Occipital lobe (tissue), 2 donors: Measurements from ENCODE around the gene FAM111B. TPM values are rescaled to one million over a fixed set of nuclear protein-coding genes. Genes with fewer than 3 reads are reported as not detected.
"Not testable (repeated sequence)": the region's sequence is repeated elsewhere in the genome, so short reads cannot be mapped to it uniquely, and the experiment has no call there.

Experiments
- DNase-seq: peaks from one replicate; lab custom pipeline; 2025; lab: John Stamatoyannopoulos, UW
- total RNA-seq: library from RNA; depleted of rRNA; stranded (reverse); fragments of >200 nt; gene quantifications from one replicate; pipeline ENCODE4 v1.2.3, GENCODE V29; 2014

Gene FAM111B
- total RNA-seq, 1 donor from 2014 or later, result 3.9 TPM

- DNase-seq, result no peak
Measured at GRCh38 chr11:59097113-59097708, 9.8 kb upstream of the FAM111B start.

DNA sequence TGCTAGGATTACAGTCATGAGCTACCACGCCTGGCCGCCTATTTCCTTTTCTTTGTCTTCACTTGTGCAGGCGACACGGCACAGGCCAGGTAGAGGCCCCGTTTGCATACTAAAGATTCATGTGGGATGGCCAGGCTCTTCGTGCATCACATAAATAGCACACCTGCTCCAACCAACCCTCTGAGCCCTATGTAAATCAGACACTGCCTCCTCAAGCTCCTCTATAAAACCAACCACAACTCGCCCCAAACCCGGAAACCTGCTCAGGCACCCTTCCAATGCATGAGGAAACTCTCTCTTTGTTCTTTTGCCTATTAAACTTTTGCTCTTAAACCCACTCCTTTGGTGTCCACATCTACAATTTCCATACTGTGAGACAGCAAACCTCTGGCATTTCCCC lies 9.1 kb upstream of the FAM111B start:
- DNase-seq, result not testable (repeated sequence)

- no peak for DNase-seq
Measured at GRCh38 chr11:59102259-59102765, 4.7 kb upstream of the FAM111B start.

GRCh38 chr11:59107721-59108120 lies 684 bp downstream of the FAM111B start:
- not testable (repeated sequence) for DNase-seq

GRCh38 chr11:59112494-59112893 lies 5.5 kb downstream of the FAM111B start:
- DNase-seq, result no peak

- no peak for DNase-seq
Measured at GRCh38 chr11:59114344-59114743, 7.3 kb downstream of the FAM111B start.

DNA sequence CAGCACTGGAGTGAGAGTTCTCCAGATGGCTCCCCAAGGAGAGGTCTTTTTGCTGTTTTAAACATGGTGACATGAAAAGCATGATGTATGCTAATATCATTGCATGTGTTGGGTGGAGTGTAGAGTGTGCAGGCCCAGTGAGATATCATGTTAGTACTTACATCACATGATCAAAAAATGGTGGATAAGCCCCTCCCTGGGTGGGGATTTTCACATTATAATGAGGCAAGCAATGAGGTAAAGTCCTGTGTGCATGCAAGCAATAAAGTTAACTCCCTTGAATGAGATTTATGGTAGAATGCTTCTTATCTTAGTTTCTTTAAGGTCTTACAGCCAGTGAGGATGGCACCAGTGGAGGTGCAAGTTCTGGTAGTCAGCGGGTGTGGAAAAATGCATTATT lies 8.5 kb downstream of the FAM111B start:
- DNase-seq, result no peak

- DNase-seq, result no peak
Measured at GRCh38 chr11:59117774-59118173, 10.7 kb downstream of the FAM111B start.

DNA sequence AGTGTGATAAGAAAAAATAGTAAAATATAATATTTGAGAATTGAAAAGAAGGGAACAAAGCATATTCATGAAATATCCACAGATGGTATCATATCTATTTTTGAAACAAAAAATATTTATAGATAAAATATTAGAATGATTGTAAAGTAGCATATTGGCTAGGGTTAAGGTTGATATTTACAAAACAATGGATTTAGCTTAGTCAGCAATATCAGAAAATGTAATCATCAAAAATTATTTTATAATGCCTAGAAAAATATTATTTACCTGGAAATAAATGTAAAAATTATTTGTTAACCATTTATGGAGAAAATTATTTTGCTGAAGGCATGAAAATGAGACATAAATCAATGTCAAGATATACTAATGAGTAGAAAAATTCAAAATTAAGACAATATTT lies 12.8 kb downstream of the FAM111B start:
- no peak for DNase-seq

DNA sequence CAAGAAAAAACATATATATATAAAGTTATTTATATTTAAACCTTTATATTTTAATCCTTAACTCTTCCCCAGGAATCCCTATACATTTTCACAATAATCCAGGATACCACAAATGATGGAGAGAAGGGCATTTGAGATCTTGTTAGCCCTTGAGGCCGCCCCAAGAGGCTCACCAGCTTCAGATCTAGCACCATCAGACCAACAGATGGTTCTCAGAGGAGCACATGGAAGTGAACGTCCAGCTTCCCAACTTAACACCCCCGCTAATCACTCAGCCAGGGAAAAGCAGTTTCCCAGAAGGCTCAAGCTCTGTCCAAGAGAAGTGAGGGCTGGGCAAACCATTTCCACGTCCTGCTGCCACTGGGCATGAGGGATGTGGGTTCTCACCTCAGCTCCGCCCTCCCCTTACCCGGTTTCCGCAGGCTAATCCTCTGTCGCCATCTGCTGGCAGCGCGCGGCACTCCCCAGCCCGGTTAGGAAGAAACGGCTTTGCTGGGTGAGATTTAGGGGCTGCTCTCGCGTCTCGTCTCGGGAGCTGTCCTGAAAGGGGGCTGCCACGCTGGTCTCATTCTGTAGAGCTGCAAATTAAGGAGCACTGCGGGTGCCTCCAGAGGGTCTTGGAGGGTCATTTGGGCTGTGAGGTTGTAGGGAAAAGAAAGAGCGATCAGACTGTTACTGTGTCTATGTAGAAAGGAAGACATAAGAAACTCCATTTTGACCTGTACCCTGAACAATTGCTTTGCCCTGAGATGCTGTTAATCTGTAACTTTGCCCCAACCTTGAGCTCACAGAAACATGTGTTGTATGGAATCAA lies 28.8 kb downstream of the FAM111B start:
- peak; percentile 64 for DNase-seq

- not testable (repeated sequence) for DNase-seq
Measured at GRCh38 chr11:59136551-59136950, 29.5 kb downstream of the FAM111B start.

DNA sequence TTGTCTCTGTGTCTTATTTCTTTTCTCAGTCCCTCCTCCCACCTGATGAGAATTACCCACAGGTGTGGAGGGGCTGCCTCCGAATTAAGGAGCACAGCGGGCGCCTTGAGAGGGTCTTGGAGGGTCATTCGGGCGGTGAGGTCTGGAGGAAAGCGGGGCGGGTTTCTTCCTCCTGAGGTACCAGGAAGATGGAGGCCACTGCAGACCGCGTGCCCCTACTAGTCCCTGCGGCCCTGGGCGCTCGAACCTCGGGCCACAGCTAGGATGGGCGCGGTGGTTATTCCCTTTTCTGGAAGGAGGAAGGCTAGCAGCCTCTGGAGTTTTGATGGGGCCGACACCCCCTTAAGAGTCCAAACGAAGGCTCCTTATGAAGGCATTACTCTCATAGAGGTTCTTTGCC lies 30.2 kb downstream of the FAM111B start:
- DNase-seq, result no peak

- no peak for DNase-seq
Measured at GRCh38 chr11:59138643-59139042, 31.6 kb downstream of the FAM111B start.

DNA sequence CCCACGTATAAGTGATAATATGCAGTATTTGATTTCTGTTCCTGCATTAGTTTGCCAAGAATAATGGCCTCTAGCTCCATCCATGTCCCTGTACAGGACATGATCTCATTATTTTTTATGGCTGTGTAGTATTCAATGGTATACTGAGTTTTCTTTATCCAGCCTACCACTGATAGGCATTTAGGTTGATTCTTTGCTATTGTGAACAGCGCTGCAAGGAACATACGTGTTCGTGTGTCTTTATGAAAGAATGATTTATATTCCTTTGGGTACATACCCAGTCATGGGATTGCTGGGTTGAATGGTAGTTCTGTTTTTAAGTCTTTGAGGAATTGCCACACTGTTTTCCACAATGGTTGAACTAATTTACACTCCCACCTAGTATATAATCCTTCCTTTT lies 34.2 kb downstream of the FAM111B start:
- no peak for DNase-seq

DNA sequence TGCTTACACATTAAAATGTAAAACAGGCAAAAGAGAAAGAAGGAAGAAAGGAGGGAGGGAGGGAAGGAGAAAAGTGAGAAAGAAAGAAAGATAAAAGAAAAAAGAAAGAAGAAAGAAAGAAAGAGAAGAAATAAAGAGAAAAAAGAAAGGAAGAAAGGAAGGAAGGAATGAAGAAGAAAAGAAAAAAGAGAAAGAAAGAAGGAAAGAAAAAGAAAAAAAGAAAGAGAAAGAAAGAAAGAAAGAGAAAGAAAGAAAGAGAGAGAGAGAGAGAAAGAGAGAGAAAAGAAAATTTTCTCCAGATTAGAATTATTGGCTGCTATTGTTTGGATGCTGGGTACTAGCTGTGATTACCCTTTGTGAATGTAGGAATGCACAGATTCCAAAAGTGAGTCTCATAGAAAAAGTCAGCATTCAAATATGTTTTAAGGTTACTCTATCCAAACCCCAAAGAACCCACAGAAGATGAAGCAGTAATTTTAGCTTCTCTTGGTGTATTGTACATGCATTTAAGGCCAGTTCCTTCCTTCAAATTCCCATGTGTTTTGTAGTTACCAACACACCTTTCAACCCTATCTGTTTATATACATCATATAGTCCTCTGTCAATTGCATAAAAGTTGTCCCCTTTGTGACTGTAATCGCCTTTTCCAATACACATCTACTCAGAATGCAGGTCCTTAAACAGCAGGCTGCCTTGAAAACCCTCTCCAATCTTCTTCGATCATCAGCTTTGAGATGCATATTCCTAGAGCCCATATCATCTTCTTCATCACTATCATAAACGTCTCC lies 34.8 kb downstream of the FAM111B start:
- DNase-seq, result no peak

GRCh38 chr11:59142530-59143507 lies 35.8 kb downstream of the FAM111B start, which contains the start of gene FAM111A:
TSS of gene FAM111A (plus strand) at chr11:59142856. CDS start at chr11:59148873, 6,017 bp downstream.
- peak; percentile 81 for DNase-seq

DNA sequence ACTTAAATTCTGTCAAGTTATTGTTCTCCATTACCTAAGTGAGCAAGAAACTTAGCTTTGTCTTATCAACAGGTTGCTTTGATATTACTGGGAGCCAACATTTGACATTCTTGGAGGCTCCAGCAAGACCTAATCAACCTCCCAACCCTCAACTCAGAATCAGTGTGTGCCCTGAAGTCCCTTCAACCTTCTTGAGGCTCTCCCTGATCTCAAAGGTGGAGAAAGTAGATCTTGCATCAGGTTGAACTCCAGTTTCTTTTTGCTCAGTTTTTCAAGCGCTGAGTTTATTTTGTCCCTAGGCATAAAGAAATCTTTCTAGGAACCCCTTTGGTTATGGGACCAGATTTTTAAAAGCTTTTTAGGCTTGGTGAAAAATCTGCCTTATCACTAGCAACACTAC lies 37.1 kb downstream of the FAM111B start:
- no peak for DNase-seq

GRCh38 chr11:59144579-59145345 lies 37.7 kb downstream of the FAM111B start:
- peak; percentile 24 for DNase-seq

DNA sequence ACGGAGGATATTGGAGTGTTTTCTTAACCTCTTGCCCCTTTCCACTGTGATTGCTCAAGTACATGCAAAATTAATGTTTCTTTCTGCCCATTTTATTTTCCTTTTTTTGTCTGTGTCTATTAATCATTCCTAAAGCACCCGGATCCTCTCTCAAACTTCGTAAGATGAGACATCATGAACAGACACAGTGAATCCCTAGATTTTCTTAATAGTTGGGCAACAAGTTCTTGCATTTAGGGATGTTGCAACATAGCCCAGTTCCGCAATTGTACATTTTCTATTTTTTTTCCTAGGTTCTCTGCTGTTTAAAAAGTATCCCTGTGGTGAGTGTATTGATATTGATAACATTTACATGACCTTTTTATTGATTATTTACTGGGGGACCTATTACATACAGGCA lies 38.5 kb downstream of the FAM111B start:
- no peak for DNase-seq

GRCh38 chr11:59151761-59152160 lies 44.7 kb downstream of the FAM111B start:
- DNase-seq, result no peak
